HG02981 (cell line): ENCODE measurements around the gene ULK3.

Experiments used
- ATAC-seq: cut with Tn5 transposase; IDR thresholded peaks from one replicate; pipeline ENCODE4 v1.9.1; 2021; ENCODE audit warnings: mild to moderate bottlenecking, moderate library complexity; ENCODE audit not compliant: unreplicated experiment

The ULK3 gene

DNA sequence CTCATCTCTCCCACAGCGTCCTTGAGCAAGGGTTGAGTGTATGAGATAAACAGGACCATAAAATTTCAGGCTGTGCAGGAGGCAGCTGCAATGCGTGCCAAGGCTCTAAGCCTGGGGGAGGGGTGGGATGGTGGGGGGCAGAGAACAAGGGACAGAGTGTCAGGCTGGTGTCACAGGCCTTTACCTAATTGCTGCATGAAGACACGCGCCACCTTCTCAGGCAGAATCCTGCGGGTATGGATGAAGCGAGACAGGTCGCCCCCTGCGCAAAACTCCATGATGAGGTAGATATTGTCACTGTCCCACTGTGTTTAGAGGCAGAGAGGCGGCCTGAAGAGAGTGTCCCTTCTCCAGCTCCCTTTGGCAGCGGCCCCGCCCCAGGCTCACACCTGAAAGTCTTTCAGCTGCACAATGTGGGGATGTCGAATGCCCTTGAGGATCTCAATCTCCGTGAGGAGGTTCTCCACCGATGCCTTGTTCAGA, 1.0 kb downstream of the ULK3 start:
- ATAC-seq = no peak

DNA sequence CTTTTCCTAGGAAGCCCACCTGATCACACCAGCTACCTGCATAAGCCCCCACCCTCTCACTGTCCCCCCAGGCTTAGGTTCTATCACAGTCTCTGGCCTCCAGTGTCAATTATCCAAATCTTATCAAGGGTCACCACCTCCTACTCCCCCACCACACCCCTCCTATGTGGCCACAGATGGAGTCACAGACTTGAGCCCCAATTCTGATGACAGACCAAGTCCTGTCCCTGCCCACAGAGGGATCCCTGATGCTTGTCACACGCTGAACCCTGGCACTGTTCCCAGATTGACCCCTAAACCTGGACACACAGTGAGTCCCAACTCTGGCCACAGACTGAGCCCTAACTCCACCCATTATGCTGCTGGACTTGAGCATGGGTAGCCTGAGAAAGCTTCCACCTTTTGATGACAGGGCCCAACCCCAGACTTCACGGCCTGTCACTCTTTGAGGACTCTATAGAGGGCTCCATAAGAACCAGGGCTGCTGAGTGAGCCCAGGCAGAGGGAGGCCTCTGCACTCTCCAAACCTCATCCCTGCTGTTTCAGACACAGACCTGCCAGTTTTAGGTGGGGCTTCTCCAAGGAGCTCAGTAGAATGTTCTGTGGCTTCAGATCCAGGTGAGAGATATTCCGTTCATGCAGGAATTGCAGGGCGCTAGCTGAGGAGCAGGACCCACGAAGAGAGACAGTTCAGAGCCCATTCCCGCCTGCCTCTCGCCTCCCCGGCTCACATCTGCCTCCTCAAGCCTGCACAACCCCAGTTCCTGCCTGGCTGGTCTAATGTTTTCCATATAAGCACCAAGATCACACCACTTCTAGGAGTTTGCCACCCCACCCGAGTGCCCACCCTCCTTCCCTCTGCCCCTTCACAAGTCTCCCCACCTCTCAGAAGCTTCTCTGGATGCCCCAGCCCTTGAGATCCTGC, 1.8 kb downstream of the ULK3 start:
- no peak for ATAC-seq

DNA sequence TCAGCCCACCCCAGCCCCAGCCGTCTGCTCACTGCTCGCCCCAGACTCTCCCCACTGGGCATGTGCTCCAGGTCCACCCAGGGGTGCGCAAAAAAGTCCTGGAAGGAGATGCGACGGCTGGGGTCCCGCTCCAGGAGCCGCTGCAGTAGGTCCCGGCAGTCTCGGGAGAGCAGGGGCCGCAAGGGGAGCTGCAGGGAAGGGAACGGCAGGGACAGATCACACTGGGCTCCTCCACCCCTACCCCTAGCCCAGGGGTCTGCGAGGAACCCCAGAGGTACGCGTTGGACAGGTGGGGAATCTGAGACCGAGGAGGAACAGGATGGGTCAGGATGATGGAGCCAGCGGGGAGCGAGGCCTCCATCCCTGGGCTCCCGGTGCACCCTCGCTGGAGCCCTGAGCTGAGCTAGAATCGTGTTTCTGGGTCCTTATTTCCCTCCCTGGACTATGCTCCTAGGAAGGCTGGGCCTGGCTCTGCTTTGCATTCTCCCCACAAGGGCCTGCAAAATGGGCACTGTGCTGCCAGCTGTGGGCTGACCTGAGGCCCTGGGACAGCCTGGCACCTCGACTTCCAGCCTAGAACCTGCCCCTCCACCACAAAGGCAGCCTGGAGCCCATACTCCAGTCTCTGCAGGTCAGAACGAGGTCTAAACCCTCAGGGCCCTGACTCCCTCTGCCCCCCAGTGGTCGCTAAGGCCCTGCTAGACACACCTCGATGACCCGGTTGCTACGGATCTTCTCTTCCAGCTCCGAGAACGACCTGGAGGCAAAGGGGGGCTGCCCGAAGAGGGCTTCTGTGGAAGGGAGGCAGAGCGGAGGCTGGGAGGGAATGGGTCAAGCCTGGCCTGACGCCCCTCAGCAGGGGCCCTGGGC, 3.2 kb downstream of the ULK3 start:
- ATAC-seq = no peak

DNA sequence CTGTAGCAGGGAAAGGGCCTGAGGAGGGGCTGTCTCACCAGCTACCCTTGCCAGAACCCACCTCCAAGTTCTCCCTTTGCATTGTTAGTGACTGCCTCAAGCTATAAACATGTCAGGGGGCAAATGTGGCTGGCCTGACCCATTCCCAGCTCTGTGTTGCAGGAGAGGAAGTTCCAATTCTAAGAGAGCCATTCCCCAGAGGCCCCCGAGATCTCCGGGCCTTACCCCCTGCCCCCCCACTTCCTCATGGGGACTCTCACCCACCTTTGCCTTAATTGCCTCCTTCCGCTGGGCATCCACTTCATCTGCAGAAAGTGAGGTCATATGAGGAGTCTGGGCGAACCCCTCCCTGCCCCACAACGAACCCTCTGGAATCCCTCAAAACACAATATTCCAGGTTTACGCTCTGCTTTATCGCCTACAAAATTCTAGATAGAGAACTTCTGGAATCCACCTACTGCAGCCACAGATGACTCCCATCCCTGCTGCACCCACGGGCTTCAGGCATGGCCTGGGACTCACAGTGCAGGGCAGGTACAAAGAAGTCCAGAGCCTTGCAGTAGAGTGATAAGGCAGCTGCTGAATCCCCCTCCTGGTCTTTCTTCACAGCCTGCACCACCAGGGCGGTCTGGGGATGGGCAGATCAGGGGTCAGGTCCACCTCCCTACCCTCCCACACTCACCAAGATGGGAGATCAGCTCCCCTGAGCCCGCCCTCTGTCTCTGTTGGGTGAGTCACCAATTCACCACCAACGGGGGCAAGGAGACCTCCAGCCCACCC, 4.0 kb downstream of the ULK3 start:
- ATAC-seq = no peak

DNA sequence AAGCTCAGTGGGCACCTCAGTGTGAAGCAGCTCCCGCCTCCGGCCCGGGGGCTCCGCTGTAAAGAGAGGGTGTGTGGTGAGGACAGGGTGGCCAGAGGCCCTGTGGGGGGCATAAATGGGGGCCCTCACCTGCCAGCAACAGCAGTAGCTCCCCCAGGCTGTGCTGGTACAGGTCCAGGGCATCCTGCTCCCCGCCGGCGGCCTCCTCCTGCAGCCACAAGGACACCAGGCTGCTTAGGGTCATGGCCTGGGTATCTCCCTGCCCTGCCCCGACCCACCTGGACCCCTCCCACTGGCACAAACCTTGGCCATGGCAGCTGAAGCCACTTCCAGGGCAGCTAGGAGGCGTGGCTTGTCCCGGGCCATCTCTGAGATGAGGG, 4.8 kb downstream of the ULK3 start:
- ATAC-seq = no peak

DNA sequence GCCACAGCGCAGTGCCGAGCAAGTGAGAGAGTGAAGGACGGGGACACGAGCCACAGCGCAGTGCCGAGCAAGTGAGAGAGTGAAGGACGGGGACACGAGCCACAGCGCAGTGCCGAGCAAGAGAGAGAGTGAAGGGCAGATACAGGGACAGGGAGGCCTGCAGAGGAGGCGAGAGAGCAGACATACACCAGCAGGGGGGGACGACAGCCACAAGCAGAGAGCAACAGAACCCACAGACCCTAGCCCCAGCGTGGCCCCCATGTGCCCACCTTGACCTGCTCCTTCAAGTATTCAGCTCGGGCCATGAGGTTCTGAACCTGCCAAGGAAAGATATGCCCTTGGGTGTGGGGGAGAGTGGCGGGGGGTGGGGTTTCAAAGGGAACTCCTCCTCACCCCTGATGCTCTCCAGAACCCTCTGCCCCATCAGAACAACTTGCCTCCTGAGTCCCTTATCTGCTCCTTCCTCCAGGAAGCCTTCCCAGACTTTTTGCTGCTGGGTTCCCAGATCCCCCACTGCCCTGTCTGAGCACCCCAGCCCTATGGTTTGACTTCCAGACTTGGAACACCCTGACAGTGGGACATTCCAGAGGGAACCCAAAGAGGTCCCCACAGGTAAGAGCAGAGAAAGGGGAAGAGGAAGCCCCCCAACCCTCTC, 5.3 kb downstream of the ULK3 start:
- ATAC-seq = no peak

DNA sequence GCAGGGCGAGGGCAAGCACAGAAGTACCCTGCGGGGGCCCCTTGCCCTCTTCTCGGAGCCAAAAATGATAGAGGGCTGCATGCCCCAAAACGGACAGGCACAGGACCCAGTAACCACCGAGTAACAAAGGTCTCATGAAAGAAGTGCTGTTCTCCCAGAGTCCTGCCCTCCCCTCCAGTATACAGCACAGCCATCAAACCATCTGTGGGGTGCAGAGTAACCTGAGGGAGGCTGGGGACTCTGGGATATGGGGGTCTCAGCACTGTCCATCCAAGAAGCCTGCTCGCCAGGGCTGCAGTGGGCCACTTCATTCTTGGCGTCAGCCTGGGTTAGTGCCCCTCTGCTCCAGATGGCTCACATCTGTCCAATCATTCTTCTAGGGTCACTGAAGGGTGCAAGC, 6.1 kb downstream of the ULK3 start:
- no peak for ATAC-seq

DNA sequence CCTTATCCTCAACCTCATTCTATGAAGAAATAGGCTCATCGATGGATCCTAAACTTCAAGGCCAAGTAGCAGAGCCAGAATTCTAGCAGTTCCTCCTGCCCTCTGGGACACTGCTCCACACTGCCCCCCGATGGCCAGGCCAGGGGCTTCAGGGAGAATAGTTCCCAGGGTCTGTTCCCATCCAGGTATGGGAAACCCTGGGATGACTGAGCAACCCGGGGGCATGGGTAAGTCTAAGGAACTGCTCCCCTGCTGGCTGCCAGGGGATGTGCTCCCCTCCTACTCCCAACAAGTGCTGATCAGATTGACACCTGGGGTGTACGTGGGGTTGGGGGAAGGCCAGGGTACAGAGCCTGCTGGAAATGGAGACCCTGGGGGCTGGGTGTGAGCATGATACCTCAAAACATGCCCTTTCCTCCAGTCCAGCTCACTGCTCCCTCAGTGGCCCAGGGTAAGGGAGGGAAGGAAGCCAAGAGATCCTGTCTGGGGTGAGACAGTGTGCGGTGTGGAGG, 7.6 kb downstream of the ULK3 start:
- no peak for ATAC-seq

DNA sequence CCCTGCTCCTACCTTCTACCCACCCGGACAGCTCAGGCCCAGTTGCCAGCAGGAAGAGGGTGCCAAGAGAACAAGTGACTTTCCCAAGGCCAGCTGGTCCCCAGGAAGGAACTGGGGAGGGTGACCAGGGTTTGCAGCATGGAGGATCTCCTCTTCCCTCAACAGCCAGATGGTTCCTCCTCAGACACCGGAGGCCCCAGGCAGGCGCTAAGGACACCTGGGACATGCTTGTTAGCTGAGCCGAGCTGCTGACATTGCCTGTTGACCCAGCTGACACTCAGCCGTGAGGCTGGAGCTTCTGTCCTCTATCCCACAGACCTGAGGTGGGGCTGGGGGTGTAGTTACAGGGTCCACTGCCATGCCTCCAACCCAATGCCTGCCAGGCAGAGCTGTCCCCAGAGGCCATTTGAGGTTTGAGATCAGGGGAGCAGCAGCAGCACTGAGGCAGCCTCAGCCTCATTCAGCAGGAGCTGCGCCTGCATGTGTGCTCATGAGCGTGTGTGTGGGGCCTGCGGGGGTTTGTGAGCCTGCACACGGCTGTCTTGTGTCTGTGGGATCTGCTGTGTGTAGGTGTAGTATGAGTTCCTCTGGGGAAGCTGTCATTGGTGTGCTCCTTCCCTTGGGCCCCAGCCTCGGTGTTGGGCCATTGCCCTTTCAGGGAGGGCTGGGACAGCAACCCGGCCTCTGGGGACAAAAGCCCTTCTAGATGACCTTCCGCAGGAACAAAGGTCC, 9.4 kb downstream of the ULK3 start:
- ATAC-seq = no peak

DNA sequence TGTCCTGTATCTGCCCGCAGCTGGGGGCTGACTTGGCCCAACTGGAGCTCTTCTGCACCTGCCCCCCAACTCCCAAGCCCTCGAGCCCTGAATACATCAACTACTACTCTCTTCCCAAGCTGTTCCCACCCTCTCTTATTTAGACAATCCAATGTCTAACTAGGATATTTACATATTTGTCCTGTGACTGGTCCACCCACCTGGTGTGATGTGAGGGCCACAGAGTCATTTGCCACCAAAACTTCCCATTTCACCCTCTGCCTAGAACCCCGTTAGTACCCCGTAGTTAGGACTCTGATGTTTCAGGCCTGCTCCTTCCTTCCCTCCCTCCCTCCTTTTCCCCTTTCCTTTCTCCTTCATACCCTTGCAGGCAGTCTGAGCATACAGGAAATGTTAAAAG, 10.1 kb downstream of the ULK3 start:
- no peak for ATAC-seq

DNA sequence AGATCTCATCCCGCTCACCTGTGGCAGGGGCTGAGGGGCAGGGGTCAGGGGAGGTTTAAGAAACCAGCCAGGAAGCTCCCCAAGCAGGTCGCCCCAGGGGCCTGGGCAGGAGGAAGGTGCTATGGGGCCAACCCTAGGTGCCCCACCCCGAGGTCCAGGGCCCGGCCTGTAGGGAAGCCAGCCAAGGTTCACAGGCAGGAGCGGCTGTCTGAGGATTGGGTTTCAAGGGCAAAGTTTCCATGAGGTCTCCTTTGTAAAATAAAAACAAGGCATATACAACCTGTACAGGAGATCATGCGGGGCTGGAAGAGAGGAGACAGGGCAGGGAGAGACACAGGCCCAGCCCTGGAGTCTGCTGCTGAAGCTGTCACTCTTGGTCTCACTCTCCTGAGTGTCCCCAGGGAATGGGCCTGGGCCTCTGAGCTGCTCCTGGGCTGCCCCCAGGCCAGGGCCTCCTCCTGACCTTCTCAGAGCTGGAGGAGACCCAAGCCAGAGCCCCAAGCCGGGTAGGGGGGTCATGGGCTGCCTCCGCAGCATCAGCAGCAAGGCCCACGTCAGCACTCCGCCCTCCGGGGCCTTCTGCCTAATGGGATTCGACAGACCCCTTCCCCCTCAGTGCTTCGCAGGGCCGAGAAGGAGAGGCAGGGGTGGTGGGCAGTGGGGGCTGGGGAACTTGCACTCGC, 11.0 kb downstream of the ULK3 start:
- ATAC-seq = no peak

DNA sequence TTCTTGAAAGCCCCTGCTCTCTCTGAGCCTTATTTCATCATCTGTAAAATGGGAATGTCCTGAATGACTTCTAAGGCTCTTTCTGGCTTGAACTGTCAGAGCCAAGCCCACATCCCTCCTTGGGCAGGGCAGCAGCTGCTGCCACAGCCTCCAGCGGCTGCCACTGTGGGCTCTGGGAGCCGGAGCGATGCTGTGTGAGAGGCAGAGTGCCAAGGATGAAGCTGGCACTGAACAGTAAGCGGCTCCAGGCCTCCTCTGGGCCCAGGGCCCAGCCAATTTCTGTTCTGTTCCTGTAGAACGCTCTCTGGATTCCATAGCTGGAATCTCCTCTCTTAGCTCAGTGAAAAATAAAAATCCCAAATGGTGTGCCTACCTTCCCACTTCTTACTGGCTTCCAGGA, 12.1 kb downstream of the ULK3 start:
- ATAC-seq = no peak

DNA sequence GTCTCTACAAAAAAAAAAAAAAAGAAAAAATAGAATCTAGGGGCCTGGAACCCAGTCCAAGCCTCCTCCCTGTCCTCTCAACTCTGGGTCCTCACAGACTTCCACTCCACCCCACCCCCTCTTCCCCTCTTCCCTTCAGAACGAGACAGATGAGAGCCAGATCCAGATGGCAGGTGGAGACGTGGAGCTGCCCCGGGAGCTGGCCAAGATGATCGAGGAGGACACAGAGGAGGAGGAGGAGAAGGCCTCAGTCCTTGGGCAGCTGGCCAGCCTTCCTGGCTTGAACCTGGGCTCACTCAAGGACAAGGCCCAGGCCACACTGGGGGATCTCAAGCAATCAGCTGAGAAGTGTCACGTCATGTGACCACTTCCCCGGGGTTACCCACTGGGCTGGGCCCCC, 13.0 kb downstream of the ULK3 start:
- no peak for ATAC-seq

DNA sequence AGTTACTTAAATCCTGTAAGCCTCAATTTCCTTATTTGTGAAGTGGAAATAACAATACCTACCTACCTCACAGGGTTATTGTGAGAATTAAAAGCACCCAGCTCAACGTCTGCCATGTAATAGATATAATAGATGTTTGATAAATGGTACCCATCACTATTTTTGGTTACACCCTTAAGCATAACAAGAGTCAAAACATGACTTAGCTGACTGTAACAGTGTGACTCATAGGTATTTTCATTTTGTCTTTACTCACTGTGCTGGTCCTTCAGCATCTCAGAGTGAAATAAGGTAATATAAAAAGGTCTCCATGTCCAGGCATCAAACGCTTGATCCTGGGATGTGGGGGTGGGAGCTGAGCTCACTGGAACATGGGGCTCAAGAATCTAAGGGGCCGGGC, 13.5 kb downstream of the ULK3 start:
- no peak for ATAC-seq

DNA sequence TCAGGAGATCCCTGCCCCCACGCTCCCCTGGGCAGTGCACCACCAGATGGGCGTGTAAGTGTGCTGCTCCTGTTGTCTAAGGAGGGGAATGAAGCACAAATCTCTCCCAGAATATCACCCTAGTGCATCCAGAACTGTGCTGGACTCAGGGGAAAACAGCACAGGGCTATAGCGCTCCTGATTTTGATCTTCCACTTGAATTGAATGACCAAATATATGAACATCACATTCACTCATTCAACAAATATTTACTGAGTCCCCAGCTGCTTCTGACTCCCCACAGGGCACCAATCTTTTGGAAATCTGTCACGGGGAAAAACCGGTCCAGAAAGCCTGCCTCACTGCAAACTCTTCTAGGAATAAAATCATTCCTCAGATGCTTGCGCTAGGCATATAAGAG, 14.1 kb downstream of the ULK3 start:
- ATAC-seq = no peak

DNA sequence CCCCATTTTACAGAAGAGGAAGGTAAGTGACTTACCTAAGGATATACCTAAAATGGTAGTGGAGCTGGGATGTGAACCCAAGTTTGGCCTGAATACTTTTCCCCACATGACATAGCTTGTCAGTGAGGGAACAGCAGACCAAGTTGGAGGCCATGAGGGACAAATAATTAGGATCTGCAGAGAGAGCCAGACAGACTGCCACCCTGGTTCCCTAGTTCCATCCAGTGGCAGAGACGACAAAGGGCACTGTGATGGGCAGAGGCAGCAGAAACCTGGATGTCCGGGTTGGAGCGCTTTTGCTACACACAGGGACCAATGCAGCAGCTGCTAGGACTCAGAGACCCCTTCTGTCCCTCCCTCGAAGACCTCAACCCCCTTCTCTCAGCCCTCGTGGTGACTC, 15.3 kb downstream of the ULK3 start:
- no peak for ATAC-seq

DNA sequence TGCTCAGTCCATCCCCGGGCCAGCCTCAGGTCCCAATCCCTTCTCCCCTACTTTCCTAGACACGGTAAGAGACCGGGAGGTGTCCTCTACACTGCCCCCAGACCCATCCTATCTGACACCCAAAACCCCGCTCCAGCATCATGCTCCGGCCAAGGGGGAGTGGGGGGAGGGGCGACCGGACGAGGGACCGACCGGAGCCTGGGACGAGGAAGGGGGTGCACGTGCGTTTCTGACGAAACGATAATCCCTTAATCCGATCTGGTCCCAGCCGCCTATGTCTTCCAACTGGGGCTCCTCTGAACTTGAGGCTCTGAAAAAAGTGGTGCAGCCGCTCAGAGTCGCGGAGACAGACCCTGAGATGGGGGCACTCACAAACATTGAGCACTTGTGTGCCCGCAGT, 16.0 kb downstream of the ULK3 start:
- ATAC-seq = no peak

DNA sequence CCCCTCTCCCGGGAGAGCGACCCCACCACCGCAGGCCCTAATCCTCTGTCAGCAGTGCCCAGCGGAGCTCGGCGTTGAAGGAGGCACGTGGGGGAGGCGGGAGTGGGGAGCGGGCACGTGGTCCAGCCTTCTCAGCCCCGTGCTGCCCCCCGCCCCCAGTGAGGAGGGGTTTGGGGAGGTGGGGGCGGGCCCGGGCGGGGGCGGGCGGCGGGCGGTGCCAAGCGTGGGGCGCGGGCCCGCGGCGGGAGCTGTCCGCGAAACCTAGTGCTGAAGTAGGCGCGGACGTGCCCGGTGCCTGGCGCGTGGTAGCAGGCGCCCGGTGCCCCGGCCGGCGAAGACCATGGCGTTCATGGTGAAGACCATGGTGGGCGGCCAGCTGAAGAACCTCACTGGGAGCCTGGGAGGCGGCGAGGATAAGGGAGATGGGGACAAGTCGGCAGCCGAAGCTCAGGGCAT, 16.6 kb downstream of the ULK3 start, which contains the start of gene CPLX3:
Gene CPLX3, plus strand, starts transcription at position 264 of the 456 bp plus-strand sequence. Its CDS starts 77 bp downstream, at position 341.
- no peak for ATAC-seq

DNA sequence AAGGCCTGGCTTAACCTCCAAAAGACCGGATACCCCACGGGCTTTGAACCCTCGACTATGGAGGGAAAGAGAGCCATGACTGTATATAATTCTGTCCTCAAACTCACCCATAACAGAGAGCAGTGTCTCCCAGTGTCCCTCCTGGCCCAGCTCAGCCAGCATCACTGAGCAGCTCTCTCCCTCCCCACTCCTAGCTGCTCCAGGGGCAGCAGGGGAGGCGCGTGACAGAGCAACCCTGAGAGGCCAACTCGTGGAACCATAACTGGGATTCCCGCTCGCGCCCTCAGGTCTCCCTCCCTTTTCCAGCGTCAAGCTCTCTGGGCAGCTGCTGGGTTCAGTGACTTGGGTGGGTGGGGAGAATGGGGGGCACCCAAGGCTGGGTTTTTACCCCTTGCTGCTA, 17.1 kb downstream of the ULK3 start:
- ATAC-seq = no peak
